GM18507 (cell line): ENCODE measurements around the gene RGP1.

Experiments used
- DNase-seq: peaks from one replicate; pipeline ENCODE4 v3.0.0; 2011; ENCODE audit warnings: low read depth; ENCODE audit not compliant: insufficient read length; ENCODE audit errors: extremely low spot score
- FAIRE-seq: peaks from 2 replicates; lab custom pipeline; 2011; peaks lifted over from hg19 to GRCh38; lab: Jason Lieb, UNC

Gene RGP1, protein sequence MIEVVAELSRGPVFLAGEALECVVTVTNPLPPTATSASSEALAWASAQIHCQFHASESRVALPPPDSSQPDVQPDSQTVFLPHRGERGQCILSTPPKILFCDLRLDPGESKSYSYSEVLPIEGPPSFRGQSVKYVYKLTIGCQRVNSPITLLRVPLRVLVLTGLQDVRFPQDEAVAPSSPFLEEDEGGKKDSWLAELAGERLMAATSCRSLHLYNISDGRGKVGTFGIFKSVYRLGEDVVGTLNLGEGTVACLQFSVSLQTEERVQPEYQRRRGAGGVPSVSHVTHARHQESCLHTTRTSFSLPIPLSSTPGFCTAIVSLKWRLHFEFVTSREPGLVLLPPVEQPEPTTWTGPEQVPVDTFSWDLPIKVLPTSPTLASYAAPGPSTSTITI

DNA sequence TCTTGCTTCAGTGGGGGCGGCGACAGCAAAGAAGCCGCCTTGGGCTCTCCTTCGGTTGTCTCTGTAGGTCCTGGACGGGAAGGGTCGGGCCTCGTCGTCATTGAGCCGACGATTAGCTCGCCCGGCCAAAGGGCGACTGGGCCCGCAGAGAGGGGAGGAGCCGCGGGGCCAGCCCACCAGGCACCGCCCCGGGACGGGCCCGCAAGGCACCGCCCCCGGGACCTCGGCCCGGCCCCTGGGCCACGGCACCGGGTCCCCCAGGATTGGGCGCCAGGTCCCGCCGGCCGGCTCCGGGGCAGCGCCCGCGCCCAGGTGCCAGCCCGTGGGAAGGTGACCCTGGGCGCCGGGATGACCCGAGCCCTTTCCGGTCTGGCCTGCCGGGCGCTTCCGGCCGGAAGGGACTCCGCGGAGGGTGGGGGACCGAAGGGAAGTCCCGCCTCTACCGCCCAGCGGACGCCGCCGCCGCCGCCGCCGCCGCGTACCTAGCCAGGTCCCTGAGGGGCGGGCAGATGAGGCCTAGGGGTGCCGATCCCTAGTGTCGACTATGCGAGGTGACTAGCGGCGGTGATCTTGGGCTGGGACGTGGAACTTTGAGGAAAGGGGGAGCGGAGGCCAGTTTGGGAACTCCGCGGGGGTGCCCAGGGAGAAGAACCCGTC, at the start of gene RGP1, which contains the start of gene GBA2:
Gene RGP1 (plus strand): TSS at position 430 of the 657 bp plus-strand sequence. CDS start 469 bp downstream, outside the sequence.
Gene GBA2 (minus strand): TSS at position 371 of the 657 bp plus-strand sequence. CDS start 524 bp downstream, outside the sequence.
- DNase-seq (no peak), FAIRE-seq (peak; percentile 36)

DNA sequence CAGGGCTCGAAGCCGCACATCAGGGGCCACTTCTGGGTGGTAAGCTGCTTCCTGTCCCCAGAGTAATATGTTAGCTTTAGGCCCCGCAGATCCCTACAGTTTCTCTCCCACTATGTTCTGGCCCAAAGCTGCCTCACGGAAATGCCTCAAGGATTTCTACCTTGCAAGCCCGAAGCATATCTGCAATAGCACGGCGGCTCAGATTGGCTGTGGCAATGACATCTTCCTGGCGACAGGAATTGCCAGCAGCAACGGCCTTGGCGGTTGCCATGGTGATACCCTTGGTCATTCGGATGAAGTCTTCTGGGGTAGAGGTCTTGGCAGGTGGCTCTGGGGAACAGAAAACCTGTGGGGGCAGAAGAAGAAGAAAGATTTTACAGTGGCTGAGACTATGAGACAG, 49.1 kb upstream of the RGP1 start:
- FAIRE-seq (no peak), DNase-seq (no peak)

DNA sequence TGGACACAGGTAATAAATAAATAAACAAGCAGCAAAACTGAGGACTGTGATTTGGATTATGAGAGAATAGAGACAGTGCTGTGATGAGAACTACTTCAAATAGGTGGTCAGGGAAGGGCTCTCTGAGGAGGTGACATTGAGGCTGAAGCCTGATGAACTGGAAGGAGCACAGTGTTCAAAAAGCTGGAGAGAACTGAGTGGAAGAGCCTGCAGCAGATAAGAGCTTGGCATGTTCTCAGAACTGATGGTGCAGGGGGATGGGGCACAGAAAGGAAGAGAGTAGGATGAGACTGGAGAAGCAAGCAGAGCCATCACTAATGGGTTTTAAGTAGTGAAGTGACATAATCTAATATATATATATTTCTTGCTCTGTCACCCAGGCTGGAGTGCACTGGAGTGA, 48.1 kb upstream of the RGP1 start:
- no peak for FAIRE-seq
- no peak for DNase-seq

DNA sequence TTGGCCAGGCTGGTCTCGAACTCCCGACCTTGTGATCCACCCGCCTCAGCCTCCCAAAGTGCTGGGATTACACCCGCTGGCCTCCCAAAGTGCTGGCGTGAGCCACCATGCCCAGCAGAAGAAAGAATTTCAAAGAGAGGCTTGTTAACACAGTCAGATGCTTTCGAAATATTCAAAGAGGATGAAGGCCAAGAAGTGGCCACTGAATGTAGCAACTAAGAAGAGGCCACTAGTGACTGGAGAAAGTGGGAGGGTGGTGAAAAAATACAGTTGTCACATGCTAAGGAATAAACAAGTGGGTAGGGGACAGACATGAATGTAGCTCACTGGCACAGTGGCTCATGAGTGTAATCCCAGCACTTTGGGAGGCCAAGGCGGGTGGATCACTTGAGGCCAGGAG, 46.4 kb upstream of the RGP1 start:
- no peak for FAIRE-seq
- no peak for DNase-seq

DNA sequence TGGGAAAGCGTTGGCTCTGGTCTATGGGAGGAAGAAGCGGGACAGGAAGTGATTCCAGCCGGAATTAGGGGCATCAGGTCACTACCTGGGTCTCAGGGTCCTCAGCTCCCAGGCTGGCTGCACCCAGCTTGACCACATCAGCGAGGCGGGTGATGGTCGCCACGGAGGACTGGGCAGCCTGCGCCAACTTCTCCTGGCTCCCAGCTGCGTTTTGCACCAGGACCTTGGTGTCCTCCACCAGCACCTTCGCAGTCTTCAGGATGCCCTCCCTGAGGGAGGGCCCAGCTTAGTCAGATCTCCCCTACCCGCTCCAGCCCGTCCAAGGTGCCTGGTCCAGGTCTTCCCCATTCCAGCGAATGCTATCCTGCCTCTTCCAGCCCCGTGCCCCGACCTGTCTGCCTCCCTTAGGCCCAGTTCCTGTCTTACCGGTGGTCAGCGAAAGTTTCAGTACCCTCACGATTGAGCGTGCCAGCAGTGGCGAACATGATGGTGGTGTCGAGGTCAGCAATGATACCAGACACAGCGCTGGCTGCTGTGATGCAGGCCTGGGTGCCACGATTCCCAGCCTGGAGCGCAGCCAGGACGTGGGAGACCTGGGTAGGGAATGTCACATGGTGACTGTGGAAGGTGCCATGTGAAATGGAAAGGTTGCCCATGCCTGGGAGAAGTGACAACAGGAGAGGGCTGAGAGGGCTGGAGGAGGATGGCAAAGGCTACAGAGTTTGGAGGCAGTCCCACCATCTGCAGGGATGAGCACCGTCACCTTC, 45.0 kb upstream of the RGP1 start:
- FAIRE-seq = no peak

DNA sequence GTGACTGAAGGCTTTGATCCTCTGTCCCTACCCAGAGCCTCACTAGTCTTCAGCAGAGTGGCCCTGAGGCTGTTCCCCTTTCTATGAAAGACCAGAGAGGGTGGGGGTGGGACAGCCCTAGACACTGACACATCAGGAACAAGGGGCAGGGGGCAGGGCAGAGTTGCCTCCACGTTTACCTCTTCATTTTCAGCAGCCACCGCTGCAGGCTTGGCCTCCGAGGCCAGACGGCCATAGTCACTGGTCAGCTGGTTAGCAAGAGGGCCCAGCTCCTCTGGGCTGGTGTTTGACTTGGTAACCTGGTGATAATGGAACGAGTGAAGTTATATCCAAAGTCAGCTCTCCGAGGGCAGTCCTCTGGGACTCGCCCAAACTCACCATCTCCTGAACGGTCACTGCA, 43.7 kb upstream of the RGP1 start:
- DNase-seq = no peak
- FAIRE-seq = no peak

More for the DNA sequence above, 45.0 kb upstream of the RGP1 start:
- DNase-seq = no peak

DNA sequence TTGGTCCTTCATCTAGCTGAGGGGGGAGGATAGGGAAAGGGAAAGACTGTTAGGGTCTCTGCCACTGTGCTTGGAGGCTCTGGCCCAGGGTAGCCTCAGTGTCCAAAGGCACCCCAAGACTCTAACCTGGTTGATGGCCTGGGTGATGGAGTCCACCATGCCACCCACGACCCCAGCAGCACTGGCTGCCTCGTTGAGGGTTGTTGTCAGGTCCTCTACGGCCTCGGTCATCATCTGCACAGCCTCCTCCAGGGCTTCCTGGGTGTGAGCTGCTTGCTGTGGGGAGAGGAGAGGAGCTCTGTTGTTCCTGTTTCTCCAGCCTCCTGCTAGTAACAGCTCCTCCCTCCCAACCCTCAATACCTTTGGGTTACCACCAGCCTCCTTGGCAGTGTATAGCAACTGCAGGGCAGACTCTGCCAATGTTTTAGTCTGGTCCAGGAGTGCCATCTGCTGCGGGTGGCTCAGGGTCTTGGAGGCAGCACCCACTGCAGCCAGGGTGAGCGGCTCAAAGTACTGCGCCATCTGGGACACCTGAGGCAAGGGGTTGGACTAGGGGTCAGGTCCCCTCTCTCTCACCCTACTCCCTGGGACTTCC, 43.2 kb upstream of the RGP1 start:
- no peak for FAIRE-seq
- no peak for DNase-seq

DNA sequence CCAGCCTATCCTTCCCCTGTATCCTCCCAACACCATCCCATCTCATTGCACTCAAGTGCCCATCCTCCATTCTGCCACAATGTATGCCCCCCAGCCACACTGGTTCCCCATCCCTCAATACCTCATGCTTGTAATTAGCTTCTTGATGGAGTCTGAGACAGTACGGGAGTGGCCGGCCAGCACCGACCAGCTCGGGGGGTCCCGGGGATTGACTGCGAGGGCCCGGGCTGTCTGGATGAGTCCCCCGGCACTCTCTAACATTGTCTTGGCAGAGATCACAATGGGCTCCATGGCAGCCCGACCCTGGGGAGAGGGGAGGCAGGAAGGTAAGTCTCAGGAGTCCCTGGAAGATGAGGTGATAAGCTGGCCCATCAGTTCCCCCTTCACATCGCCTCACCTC, 42.1 kb upstream of the RGP1 start:
- FAIRE-seq (no peak), DNase-seq (no peak)

DNA sequence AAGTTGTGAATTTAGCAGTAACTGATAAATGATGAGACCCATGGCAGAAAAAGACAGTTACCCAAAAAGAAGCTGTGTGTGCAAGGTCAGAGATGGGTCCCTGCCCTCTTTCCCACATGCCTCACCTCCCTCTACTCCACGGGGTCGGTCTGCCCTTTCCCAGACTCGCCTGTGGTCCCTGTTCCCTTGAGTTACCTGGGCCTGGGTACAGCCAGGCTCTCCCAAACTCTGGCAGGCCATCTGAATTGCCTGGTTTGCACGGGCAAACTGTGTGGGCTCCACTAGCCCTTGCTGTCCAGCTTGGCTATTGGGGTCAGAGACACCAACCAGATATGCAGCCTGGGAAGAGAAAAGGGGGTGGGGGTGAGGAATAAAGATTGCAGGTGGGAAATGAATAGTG, 40.9 kb upstream of the RGP1 start:
- FAIRE-seq (no peak), DNase-seq (no peak)

DNA sequence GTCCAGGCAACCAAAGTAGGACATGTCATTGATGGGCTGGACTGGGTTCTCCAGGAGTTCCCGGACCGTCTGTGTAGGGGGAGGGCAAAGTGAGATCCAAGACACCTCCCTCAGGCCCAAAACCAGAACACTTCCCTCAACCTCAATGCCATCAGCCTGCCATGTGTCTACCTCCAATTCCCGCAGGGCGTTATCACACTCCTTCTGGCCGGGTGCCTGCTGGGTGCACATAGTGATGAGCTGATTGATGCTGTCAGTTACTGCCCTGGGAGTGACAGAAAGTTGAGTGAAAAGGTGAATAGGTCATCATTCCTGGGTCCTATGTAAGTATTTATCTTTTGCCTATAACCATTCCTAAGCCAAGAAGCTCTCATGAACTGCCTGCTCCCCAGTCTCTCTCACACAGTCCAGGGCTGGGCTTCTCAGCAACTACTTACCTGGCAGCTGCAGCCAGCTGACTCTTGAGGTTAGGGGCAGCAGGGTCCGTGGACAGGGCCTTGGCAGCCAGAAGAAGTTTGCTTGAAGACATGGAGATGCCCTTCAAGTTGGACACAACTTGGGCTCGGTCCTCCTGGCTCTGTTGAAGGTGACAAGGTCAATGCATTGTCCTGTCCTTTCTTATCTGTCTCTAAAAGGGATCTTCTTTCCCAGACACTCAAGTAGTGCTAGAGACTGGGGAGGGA, 38.1 kb upstream of the RGP1 start:
- DNase-seq = no peak

DNA sequence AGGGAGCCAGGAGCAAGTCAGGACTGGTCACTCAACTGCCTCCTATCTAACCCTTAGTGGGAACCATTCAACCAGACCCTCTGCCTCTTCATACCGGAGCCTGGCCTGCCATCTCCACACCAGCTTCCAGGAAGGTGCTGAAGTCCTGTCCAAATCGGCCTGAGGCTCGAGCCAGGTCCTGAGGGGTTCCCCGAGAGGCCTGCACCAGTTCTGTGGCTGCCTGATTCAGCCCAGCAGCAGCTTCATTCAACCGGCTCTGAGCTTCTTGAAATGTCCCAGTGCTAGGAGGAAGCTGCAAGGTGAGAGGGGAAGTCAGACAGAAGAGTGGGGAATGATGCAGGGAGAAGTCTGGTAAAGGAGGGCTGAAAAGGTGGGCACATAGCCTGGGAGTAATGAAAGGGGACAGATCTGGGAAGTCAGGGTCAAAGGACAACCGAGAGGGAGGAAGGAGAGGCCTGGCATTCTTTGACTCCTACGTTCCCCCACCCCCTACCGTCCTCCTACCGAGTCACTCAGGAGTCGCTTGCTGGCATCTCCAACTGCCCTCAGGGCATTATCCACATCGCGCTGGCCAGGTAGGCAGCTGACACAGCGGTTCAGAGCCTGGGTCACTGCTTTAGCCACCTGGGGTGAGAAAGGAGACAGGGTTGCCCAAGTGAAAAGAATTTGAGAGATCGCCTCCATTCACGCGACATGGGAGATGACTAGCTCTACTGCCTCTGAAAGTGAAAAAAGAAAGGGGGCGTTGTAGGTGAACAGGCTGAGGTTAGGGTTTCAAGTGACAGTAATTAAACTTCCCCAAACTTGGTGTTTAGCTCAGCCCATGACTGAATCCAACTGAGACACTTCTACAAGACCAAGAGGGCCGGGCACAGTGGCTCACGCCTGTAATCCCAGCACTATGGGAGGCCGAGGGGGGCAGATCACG, 37.3 kb upstream of the RGP1 start:
- no peak for DNase-seq
- FAIRE-seq = peak; percentile 12

More for the DNA sequence above, 38.1 kb upstream of the RGP1 start:
- FAIRE-seq = no peak

DNA sequence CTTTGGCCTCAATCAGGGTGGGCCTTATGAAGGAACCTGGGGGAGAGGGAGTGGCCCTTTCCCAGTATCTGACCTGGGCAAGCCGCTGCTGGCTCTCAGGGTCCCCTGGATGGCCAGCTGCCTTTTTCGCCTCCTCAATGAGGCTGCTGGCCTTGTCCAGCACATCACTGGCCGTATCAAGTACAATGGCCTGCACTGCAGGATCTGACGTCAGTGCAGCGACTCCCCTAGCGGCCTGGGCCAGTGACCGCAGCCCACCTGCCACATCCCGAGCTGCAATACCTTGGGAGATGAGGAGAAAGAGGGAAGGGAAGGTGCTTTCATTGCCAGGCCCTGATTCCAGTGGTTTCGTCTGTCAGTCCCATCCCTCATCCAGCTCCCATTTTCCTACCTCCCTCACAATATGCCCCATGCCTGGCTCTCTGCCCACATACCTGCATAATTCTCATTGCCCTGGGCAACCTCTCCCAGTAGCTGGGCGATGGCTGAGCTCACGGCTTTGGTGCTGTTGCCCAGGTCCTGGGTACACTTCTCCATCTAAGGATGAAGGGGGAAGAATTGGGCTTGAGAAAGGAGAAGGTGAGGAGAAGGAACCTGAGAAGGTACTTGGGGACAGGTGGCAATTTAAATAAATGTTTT, 36.2 kb upstream of the RGP1 start:
- DNase-seq (no peak), FAIRE-seq (no peak)

DNA sequence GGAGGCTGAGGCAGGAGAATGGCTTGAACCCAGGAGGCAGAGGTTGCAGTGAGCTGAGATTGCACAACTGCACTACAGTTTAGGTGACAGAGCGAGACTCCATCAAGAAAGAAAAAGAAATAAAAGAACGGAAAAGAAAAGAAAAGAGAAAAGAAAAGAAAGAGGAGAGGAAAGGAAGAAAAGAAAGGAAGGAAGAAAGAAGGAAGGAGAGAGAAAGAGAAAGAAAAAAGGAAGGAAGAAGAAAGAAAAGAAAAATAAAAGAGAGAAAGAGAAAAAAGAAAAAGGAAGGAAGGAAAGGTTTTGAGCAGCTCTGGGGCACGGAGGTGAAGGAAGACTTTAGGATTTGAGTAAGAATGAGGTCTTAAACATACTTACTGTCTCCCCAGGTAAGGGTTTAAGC, 35.5 kb upstream of the RGP1 start:
- no peak for FAIRE-seq

DNA sequence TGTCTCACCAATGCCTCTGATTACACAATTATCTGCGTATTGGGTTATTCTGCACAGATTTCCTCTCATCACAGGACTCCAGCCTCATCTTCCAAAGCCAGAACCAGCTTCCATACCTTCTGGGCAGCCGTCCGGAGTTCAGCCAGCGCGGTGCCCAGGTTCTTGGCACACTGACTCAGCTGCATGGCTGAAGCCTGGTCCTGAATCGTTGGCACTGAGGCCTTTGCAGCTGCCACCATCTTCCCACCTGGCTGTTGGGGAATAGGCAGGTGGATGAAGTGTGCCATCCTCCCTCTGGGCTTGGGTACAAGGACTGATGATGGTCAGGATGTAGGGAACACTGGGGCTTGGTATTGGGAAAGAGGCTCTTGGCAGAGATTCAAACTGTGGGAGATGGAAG, 35.0 kb upstream of the RGP1 start:
- no peak for DNase-seq
- no peak for FAIRE-seq

More for the DNA sequence above, 35.5 kb upstream of the RGP1 start:
- no peak for DNase-seq

DNA sequence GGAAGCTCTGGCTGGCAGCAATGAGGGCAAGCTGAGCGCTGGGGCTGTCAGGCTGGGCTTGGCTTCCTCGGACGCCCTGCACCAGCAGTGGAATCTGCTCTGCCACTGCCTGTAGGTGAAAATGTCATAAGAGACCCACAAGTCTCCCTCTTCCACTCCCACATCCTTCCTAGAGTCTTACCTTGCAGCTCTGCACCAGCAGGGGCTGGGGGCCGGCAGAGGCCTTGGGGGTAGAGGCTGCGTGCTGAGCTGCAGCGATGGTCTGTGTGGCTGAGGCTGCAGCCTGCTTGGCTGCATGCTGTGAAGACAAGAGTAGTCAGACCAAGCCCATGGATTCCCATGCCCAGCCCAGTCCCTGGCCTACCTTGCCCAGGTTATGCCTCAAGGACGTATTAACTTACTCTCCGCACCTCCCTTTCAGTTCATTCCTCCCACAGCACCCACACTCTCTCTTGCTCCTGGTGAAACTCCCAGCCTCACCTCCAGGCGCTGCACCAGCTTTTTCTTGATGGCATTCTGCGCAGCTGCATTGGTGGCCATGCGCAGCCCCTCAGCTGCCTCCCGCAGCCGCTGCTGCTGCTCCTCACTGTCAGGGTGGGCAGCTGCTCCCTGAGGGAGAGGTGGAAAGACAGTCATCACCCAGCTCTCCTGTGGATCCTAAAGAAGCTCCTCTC, 34.4 kb upstream of the RGP1 start:
- no peak for FAIRE-seq
- DNase-seq = no peak

DNA sequence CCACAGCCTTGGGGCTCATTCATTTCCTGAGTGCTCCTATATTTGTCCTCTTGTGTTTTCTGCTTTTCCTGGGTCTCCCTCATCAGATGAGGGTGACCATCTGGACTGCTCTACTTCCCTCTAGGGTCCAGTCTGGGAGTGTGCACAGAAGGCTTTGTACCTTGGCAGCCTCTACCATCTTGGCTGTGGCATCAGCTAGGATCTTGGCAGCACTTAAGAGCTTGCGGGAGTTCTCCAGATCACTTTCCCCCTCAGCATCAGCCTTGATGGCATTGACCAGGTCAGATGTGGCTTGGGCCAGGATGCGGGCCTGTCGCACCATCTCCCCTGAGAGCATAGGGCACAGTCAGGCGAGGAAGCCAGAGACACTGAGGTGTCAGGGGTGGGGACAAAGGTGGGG, 32.9 kb upstream of the RGP1 start:
- FAIRE-seq (no peak), DNase-seq (no peak)

DNA sequence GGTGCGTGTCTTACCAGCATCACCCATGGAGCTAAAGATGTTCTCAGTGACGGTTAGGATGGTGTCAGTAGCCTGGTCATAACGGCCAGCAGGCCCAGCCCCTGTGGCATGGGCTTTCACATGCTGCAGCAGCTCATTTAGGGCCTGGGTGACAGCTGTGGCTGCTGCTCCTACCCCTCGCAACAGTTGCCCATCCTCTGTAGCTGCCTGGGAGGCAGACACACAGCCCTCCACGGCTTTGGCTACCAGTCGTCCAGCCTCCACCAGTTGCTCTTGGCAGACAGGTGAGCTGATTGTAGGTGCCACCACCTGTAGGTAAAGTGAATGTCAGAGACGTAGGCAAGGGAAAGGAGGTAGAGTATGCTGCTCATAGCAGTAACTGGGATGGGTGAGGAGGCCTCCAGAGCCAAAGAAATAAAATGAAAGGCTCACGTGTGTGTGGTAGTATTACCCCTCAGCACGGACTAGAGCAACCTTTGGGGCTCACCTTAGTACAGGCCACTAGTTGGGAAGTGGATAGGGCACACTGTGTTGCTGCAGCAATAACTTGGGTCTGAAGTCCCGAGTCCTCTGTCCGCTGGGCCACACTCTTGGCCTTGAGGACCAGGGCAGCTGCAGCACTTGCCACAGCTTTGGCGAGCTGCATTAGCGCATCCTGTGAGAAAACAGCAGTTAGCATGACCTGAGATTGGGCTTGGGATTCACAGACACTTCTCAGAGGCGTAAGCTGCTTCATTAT, 31.8 kb upstream of the RGP1 start:
- FAIRE-seq (no peak), DNase-seq (no peak)
